ENCODE data around the gene KLHL2. TPM values are rescaled to one million over a fixed set of nuclear protein-coding genes. Genes with fewer than 3 reads are reported as not detected.
A peak's percentile ranks its signal among the peaks of the same experiment; 100 is the strongest.
"Not testable (repeated sequence)": the region's sequence is repeated elsewhere in the genome, so short reads cannot be mapped to it uniquely, and the experiment has no call there.

Gene KLHL2
- total RNA-seq, 6 donors from 2014 or later: 25.1 to 57.6 (median 41.5) TPM

DNA sequence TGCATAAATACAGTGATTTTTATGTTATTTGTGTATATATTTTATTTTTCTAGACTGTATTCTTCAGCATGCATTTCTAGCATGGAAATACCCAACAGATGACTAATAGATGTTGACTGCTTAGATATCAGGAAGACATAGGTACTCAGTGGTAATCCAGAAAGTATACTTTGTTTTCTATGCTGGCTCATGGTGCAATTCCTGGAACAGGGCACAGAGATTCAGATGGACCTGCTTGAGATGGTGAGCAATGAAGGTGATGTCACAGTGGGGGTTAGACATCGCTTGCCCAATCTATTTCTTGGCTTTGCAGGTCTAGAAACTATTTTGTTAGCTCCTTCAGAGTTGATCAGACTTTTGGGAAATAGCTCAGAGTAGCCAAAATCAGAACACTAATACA is 41.5 kb downstream of the KLHL2 start:
- not testable (repeated sequence) for H3K4me3 ChIP-seq, H3K9me3 ChIP-seq, DNase-seq, H3K36me3 ChIP-seq, H3K4me1 ChIP-seq, H3K27me3 ChIP-seq
- peak in 1 of 2 donors; percentile 35 for ATAC-seq (ENCODE audit: low FRiP score in 2 of 2)
- peak overlapping the region in 3 of 4 donors; percentile 3 to 57 (median 49) for H3K27ac ChIP-seq
- WGBS, 2 donors: 90 to 92% methylated on average over 1 of the region's 1 CpG
- peak in 1 of 2 donors; percentile 13 for TF ChIP-seq POLR2AphosphoS5 (IDR thresholded peaks at IDR 0.05)

DNA sequence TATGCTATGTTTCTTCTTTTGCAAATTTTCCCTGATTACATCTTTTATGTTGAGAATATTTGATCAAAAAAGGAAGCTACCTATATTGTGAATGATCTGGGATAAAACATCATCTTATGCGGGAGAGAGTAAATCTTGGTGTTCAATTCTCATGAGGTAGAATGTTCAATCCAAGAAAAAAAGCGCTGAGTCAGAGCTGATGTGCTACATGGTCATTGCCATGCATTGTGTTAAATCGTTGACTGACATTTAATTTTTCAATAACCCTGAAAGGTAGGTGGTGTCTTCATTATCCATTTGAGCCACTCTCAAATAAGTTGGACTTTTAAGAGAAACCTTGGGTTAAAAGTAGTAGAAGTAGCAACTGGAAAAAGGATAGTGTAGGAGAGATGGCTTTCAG is 47.4 kb downstream of the KLHL2 start:
- H3K36me3 ChIP-seq; H3K9me3 ChIP-seq; DNase-seq; H3K4me3 ChIP-seq; ATAC-seq (ENCODE audit: low FRiP score in 2 of 2); H3K27me3 ChIP-seq: not testable (repeated sequence)
- WGBS, 2 donors: 79 to 88% methylated on average over 3 of the region's 3 CpGs
- Histone ChIP-seq H3K4me1 (peaks cover 16 to 18% (median 17%) of the 10 kb centered on the region in 4 donors), H3K27ac (peak overlapping the region; percentile 20 to 85 (median 44))

- not testable (repeated sequence) for H3K36me3 ChIP-seq, H3K9me3 ChIP-seq, H3K27me3 ChIP-seq, H3K4me3 ChIP-seq
- Histone ChIP-seq H3K4me1 (peaks cover 16 to 18% (median 17%) of the 10 kb centered on the region in 4 donors), H3K27ac (peak overlapping the region; percentile 26 to 85 (median 69))
- DNase-seq (peak in 1 of 2 donors; percentile 77), ATAC-seq (ENCODE audit: low FRiP score in 2 of 2) (peak; percentile 87 to 92)
- WGBS, 2 donors: 15 to 28% methylated on average over 4 of the region's 4 CpGs
- peak; percentile 26 to 59 for TF ChIP-seq POLR2AphosphoS5 (IDR thresholded peaks at IDR 0.05)
These were observed 48.1 kb downstream of the KLHL2 start for GRCh38 chr4:165255439-165255838.

DNA sequence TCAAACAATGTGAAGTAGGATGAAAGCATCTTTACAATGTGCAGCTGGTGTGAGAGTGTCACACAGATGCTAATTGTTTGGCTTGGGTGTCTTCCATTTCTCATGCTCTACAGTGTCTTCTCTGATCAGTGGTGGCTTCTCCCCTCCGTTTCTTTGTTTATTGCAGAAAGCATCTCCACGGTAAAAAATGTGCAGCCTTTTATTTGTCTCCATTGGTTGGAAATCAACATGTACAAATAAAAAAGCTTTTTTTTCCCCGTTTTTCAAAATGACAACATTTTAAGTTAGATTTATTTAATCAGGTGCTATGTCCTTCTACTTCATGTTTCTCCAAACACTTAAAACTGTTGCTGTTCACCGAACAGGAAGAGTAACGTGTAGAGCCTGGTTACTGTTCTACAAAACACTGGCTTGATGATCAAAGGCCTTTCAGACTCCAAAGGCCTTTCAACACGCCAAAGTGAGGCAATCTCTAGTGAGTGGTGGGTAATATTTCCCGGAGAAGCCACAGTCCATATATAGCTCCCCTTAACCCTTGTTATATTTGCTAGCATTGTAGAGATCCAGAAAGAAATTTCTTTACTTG is 48.8 kb downstream of the KLHL2 start:
- whole genome bisulfite sequencing, 2 donors: 28 to 32% methylated on average over 6 to 7 of the region's 7 CpGs
- not testable (repeated sequence) for H3K27me3 ChIP-seq, H3K36me3 ChIP-seq, H3K4me3 ChIP-seq, DNase-seq, H3K9me3 ChIP-seq
- TF ChIP-seq EP300 (IDR thresholded peaks at IDR 0.05): peak in 1 of 4 donors; percentile 13
- H3K27ac ChIP-seq: peak overlapping the region; percentile 10 to 85 (median 69)
- peaks cover 16 to 18% (median 17%) of the 10 kb centered on the region in 4 donors for H3K4me1 ChIP-seq
- peak; percentile 75 to 84 for ATAC-seq (ENCODE audit: low FRiP score in 2 of 2)

GRCh38 chr4:165259776-165260175 is 52.4 kb downstream of the KLHL2 start:
- not testable (repeated sequence) for H3K9me3 ChIP-seq; H3K27me3 ChIP-seq; DNase-seq; ATAC-seq (ENCODE audit: low FRiP score in 2 of 2); H3K4me3 ChIP-seq; H3K36me3 ChIP-seq; H3K27ac ChIP-seq
- 71 to 79% methylated on average over 4 of the region's 4 CpGs for WGBS, 2 donors
- H3K4me1 ChIP-seq: peaks cover 14 to 18% (median 14%) of the 10 kb centered on the region in 4 donors

DNA sequence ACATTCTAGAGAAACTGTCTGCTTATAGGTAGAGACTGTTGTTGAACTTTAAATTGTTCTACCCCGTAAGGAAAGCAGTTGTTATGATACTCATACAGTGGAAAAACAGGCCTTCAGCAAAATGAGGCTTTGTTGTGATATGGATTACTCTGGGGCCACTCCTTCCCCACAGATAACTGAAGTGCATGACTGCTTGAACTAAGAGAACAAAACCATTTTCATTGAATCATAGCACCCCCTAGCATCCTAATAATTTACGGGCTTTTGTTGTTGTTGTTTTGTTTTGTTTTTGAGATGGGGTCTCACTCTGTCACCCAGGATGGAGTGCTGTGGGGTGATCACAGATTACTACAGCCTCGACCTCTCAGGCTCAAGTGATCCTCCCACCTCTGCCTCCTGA is 54.9 kb downstream of the KLHL2 start:
- peaks cover 0 to 11% (median 0%) of the 10 kb centered on the region in 4 donors for H3K36me3 ChIP-seq
- H3K4me1 ChIP-seq; H3K27me3 ChIP-seq; H3K27ac ChIP-seq; ATAC-seq (ENCODE audit: low FRiP score in 2 of 2); H3K9me3 ChIP-seq; H3K4me3 ChIP-seq; DNase-seq: not testable (repeated sequence)
- WGBS, 2 donors: 76 to 82% methylated on average over 3 of the region's 3 CpGs

DNA sequence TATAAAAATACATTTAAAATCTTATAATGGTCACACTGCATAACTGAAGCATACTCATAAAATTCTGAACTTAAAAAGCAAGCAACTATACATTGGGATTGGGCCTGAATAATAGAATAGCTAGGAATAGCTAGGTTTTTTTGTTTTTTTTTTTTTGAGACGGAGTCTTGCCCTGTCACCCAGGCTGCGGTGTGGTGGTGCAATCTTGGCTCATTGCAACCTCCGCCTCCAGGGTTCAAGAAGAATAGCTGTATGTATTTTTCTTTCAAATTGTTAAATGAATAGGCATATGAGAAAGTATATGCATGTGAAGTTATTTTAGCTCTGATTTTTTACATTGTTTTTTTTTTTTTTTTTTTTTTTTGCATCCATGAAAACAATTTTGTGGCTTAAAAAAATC is 56.1 kb downstream of the KLHL2 start:
- not testable (repeated sequence) for H3K27me3 ChIP-seq; H3K9me3 ChIP-seq; H3K4me1 ChIP-seq; H3K4me3 ChIP-seq; H3K27ac ChIP-seq; ATAC-seq (ENCODE audit: low FRiP score in 2 of 2); DNase-seq
- 83 to 95% methylated on average over 3 of the region's 3 CpGs for WGBS, 2 donors
- H3K36me3 ChIP-seq: peaks cover 0 to 11% (median 0%) of the 10 kb centered on the region in 4 donors

DNA sequence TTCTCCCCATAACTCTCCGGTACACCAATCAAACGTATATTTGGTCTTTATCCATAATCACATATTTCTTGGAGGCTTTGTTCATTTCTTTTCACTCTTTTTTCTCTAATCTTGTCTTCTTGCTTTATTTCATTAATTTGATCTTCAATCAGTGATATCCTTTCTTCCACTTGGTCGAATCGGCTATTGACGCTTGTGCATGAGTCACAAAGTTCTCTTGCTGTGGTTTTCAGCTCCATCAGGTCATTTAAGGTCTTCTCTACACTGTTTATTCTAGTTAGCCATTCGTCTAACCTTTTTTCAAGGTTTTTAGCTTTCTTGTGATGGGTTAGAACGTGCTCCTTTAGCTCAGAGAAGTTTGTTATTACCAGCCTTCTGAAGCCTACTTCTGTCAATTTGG is 62.6 kb downstream of the KLHL2 start:
- not testable (repeated sequence) for H3K4me1 ChIP-seq; H3K4me3 ChIP-seq; H3K36me3 ChIP-seq; ATAC-seq (ENCODE audit: low FRiP score in 2 of 2); H3K27me3 ChIP-seq; DNase-seq; H3K27ac ChIP-seq; H3K9me3 ChIP-seq
- WGBS, 2 donors: 81 to 82% methylated on average over 7 of the region's 7 CpGs

DNA sequence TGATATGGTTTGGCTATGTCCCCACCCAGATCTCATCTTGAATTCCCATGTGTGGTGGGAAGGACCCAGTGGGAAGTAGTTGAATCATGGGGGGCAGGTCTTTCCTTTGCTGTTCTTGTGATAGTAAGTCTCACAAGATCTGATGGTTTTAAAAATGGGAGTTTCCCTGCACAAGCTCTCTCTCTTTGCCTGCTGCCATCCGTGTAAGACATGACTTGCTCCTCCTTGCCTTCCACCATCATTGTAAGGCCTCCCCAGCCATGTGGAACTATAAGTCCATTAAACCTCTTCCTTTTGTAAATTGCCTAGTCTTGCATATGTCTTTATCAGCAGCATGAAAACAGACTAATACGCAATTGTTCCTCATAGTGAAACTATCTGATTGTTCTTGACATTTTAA is 66.1 kb downstream of the KLHL2 start:
- H3K27me3 ChIP-seq: not testable (repeated sequence)

DNA sequence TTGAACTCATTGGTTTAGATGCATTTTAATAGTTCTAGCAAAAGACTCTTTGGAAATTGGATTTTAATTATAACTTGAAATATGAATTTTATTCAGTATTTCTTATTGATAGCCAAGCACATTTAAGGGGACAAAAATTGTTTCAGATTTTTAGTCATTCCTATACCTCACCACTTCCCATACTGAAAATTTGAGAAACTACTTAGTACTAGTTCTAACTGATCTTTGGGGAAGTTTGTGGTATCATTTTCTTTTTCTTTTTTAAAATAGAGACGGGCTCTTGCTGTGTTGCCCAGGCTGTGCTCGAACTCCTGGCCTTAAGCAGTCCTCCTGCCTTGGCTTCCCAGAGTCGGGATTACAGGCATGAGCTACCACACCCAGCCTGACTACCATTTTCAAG is 68.0 kb downstream of the KLHL2 start:
- 81 to 88% methylated on average over 3 of the region's 3 CpGs for WGBS, 2 donors

More for the DNA sequence above, 66.1 kb downstream of the KLHL2 start:
- not testable (repeated sequence) for H3K27ac ChIP-seq; DNase-seq; H3K4me3 ChIP-seq; ATAC-seq (ENCODE audit: low FRiP score in 2 of 2); H3K4me1 ChIP-seq; H3K9me3 ChIP-seq
- 50 to 89% methylated on average over 2 of the region's 2 CpGs for WGBS, 2 donors
- peaks cover 0 to 10% (median 2%) of the 10 kb centered on the region in 4 donors for H3K36me3 ChIP-seq

GRCh38 chr4:165279531-165279930 is 72.2 kb downstream of the KLHL2 start:
- not testable (repeated sequence) for H3K27me3 ChIP-seq; ATAC-seq (ENCODE audit: low FRiP score in 2 of 2)

More for the DNA sequence above, 68.0 kb downstream of the KLHL2 start:
- H3K27me3 ChIP-seq; H3K27ac ChIP-seq; H3K4me3 ChIP-seq; H3K4me1 ChIP-seq; DNase-seq; H3K9me3 ChIP-seq; ATAC-seq (ENCODE audit: low FRiP score in 2 of 2): not testable (repeated sequence)
- H3K36me3 ChIP-seq: peaks cover 0 to 14% (median 2%) of the 10 kb centered on the region in 4 donors

GRCh38 chr4:165284697-165285096 is 77.3 kb downstream of the KLHL2 start:
- H3K9me3 ChIP-seq; ATAC-seq (ENCODE audit: low FRiP score in 2 of 2); H3K27ac ChIP-seq; H3K4me3 ChIP-seq; H3K36me3 ChIP-seq; DNase-seq; H3K27me3 ChIP-seq: not testable (repeated sequence)
- peaks cover 0 to 13% (median 5%) of the 10 kb centered on the region in 4 donors for H3K4me1 ChIP-seq
- WGBS, 2 donors: 92 to 94% methylated on average over 3 of the region's 3 CpGs

More at GRCh38 chr4:165279531-165279930, 72.2 kb downstream of the KLHL2 start:
- 96 to 97% methylated on average over 20 of the region's 20 CpGs for WGBS, 2 donors
- peaks cover 0 to 11% (median 2%) of the 10 kb centered on the region in 4 donors for H3K36me3 ChIP-seq
- H3K4me1 ChIP-seq, H3K27ac ChIP-seq, H3K9me3 ChIP-seq, H3K4me3 ChIP-seq: not testable (repeated sequence)
- peak in 1 of 2 donors; percentile 73 for DNase-seq
